Measurements from ENCODE around the gene DES.

DNA sequence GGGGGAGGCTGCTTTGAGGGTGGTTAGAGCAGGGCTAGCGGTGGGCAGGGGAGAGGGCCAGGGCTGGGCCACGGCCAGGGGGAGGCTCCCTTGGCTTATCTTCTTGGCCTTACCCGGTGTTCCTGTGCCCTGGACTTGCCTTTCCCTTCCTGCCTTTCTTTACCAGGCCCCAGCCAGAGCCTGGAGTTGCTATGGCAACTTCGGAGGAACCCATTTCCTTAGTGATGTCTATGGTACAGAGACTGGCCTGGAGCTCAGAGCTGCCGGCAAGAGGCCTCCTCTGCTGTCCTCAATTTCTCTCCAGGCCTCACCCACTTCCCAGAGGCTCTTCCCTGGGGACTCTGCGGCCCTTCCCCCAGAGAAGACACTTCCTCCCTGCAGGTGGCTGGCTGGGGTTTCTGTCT, 27.9 kb downstream of the DES start:
- TF ChIP-seq, protein P1, sequence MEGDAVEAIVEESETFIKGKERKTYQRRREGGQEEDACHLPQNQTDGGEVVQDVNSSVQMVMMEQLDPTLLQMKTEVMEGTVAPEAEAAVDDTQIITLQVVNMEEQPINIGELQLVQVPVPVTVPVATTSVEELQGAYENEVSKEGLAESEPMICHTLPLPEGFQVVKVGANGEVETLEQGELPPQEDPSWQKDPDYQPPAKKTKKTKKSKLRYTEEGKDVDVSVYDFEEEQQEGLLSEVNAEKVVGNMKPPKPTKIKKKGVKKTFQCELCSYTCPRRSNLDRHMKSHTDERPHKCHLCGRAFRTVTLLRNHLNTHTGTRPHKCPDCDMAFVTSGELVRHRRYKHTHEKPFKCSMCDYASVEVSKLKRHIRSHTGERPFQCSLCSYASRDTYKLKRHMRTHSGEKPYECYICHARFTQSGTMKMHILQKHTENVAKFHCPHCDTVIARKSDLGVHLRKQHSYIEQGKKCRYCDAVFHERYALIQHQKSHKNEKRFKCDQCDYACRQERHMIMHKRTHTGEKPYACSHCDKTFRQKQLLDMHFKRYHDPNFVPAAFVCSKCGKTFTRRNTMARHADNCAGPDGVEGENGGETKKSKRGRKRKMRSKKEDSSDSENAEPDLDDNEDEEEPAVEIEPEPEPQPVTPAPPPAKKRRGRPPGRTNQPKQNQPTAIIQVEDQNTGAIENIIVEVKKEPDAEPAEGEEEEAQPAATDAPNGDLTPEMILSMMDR (IDR thresholded peaks at IDR 0.05) = no peak
- TF ChIP-seq EZH2 (IDR thresholded peaks at IDR 0.05) = no peak
